Measurements from ENCODE around the gene XIRP2. TPM values are rescaled to one million over a fixed set of nuclear protein-coding genes. Genes with fewer than 3 reads are reported as not detected.

Gene XIRP2
- total and polyA plus RNA-seq, 2 of the 4 experiments (the other 2 are of a cell fraction) = 0.05 to 0.18 TPM

DNA sequence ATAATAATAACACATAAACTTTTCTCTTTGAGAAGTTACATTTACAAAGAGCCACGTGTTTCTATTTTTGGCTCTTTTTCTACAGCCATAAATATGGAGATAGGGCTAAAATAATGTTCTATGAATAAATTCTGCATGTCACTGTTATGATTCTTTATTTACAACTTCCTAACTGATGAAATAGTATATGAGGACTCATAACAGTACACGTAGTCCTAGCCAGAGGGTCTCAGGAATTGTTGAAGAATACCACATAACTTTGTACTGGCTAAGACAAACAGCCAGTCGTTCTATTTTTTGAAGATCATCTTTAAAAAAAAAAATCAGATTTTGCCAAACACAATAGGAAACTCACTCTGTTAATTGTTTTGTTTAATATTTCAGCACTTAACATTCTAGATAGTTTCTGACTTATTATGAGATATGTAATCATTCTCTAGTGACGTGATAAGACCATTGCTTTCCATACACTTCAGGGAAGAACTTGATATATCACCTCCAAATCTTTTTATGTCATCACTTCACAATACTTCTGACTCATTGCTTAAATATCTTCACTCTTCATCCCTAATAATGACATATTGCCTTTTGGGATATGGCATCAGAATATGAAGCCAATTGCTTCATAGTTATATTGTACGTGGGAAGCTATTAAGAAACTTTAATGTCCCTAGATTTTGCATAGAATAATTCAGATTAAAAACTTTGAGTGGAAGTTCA lies 256.1 kb downstream of the XIRP2 start:
- WGBS, 2 experiments (ENCODE audit: extremely low coverage in 2 of 2, insufficient read length in 1 of 2) = no CpG with 5 or more reads among the region's 5 CpGs
- H3K27ac ChIP-seq (ENCODE audit: insufficient read depth, low read length) = no peak overlapping the region

More for the DNA sequence above, 256.1 kb downstream of the XIRP2 start:
- DNase-seq (peak; percentile 71), ATAC-seq (ENCODE audit: low read depth) (no peak)
- H3K4me2 ChIP-seq (ENCODE audit: low read depth, low read length) = no peak overlapping the region
- peaks cover 6% of the 10 kb centered on the region for H3K4me1 ChIP-seq (ENCODE audit: control insufficient read depth, insufficient read depth, low read length)
- H4K20me1 ChIP-seq (ENCODE audit: insufficient read depth, low read length) = no peaks in the 10 kb centered on the region
- H3K9ac ChIP-seq (ENCODE audit: low read depth, low read length) = no peak overlapping the region
- no peak overlapping the region for H3K56ac ChIP-seq (ENCODE audit: extremely low read depth, insufficient read depth, low read length)
- H3K4me3 ChIP-seq (ENCODE audit: insufficient read depth, low read depth, low read length) = no peak overlapping the region
- no peaks in the 10 kb centered on the region for H3K9me1 ChIP-seq (ENCODE audit: insufficient read depth, low read length)
- H4K91ac ChIP-seq (ENCODE audit: insufficient read depth, low read depth, low read length) = no peak overlapping the region
- H3K27me3 ChIP-seq (ENCODE audit: control insufficient read depth, insufficient read depth, low read length) = no peaks in the 10 kb centered on the region
- H2AFZ ChIP-seq (replicated peaks; ENCODE audit: low read length, poor library complexity) = no peak overlapping the region
- no peak overlapping the region; the same call in 1 of the 2 replicates for H2BK120ac ChIP-seq (ENCODE audit: low read depth, low read length)
- H3K14ac ChIP-seq (replicated peaks; ENCODE audit: low read depth, low read length) = no peak overlapping the region
- dilution Hi-C loops (cut with HindIII; ENCODE audit: low sequenced_read_pairs, unreplicated experiment) = no loop called here
- CTCF ChIA-PET = no interaction called here
- H2BK20ac ChIP-seq (ENCODE audit: low read depth, low read length) = no peak overlapping the region
- TF ChIP-seq CEBPB (IDR thresholded peaks at IDR 0.05; ENCODE audit: low read depth, low read length) = peak; percentile 38; the same call in 1 of the 2 replicates
- no peak for TF ChIP-seq FOS (IDR thresholded peaks at IDR 0.05; ENCODE audit: low read depth, low read length)
- intact Hi-C loops (cut with micrococcal nuclease) = loop anchor here (5.0 kb wide), 1 partner anchor 33 kb away; no protein-coding TSS in a partner anchor
- peak overlapping the region; percentile 78 for H2BK5ac ChIP-seq (ENCODE audit: low read depth, low read length, poor library complexity, severe bottlenecking)
- no peaks in the 10 kb centered on the region for H3K36me3 ChIP-seq (ENCODE audit: control insufficient read depth, insufficient read depth, low read length)
- no peaks in the 10 kb centered on the region for H3K9me3 ChIP-seq (ENCODE audit: control insufficient read depth, insufficient read depth, low read length)
- no peaks in the 10 kb centered on the region for H3K79me1 ChIP-seq (ENCODE audit: low read depth in 1 of 2, low read length in 2 of 2)
- in situ Hi-C loops (cut with MboI; ENCODE audit: low sequenced_read_pairs) = no loop called here
- H2AK9ac ChIP-seq (replicated peaks; ENCODE audit: low read depth, low read length, poor library complexity) = no peak overlapping the region
- H3K4ac ChIP-seq (ENCODE audit: low read depth, low read length) = no peak overlapping the region
- POLR2A ChIA-PET (ENCODE audit: unreplicated experiment) = no interaction called here
- no peak overlapping the region for H3K23ac ChIP-seq (ENCODE audit: low read depth, low read length)
- H4K5ac ChIP-seq (ENCODE audit: low read depth, low read length) = no peak overlapping the region
- no peak overlapping the region; the same call in 2 of the 3 replicates for H2BK15ac ChIP-seq (ENCODE audit: low read depth, low read length)
- BruUV-seq (replicated peaks) = no TSS peak
- H3K18ac ChIP-seq (ENCODE audit: low read depth, low read length) = no peak overlapping the region
- no peak overlapping the region for H2AK5ac ChIP-seq (ENCODE audit: low read depth, low read length)
- no peak overlapping the region; a peak in 1 of 4 replicates for H4K8ac ChIP-seq (ENCODE audit: low read depth in 2 of 2, low read length in 2 of 2)
